HG02973 (cell line): Measurements from ENCODE around the gene KCTD21.
"Not testable (repeated sequence)": the region's sequence is repeated elsewhere in the genome, so short reads cannot be mapped to it uniquely, and the experiment has no call there.

Experiments used
- ATAC-seq: cut with Tn5 transposase; IDR thresholded peaks from one replicate; pipeline ENCODE4 v1.9.1; 2021; ENCODE audit warnings: moderate library complexity; ENCODE audit not compliant: unreplicated experiment

The KCTD21 gene

GRCh38 chr11:78179459-78180071 is 8.9 kb downstream of the KCTD21 start:
- no peak for ATAC-seq

GRCh38 chr11:78177216-78177615 is 11.2 kb downstream of the KCTD21 start:
- no peak for ATAC-seq

GRCh38 chr11:78176605-78177141 is 11.8 kb downstream of the KCTD21 start:
- ATAC-seq = no peak

DNA sequence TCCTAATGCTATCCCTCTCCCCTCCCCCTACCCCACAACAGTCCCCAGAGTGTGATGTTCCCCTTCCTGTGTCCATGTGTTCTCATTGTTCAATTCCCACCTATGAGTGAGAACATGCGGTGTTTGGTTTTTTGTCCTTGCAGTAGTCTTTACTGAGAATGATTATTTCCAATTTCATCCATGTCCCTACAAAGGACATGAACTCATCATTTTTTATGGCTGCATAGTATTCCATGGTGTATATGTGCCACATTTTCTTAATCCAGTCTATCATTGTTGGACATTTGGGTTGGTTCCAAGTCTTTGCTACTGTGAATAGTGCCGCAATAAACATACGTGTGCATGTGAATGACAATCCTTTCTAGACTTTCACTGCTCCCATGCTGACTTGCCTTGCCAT is 12.6 kb downstream of the KCTD21 start:
- not testable (repeated sequence) for ATAC-seq

DNA sequence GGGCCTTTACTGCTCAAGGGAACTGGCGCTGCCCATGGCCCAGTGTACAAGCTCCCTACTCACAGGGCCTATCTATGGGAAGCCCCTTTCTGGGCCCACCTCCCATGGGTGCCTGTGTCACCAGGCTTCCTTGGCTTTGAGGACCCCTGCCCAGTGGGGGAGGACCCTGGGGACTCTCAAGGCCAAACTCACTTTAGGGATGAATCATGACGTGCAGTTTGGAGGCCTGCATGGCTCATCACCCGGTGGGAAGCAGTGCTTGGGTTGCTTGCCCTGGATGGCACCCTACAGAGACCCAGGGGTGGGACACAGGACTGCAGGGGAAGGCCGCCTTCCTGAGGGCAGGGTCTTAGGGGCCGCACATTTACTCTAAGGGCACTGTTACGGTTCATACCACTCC is 16.5 kb downstream of the KCTD21 start:
- ATAC-seq = no peak

- no peak for ATAC-seq
These were observed 17.4 kb downstream of the KCTD21 start for GRCh38 chr11:78170874-78171549.

GRCh38 chr11:78170413-78170812 is 18.0 kb downstream of the KCTD21 start:
- no peak for ATAC-seq

DNA sequence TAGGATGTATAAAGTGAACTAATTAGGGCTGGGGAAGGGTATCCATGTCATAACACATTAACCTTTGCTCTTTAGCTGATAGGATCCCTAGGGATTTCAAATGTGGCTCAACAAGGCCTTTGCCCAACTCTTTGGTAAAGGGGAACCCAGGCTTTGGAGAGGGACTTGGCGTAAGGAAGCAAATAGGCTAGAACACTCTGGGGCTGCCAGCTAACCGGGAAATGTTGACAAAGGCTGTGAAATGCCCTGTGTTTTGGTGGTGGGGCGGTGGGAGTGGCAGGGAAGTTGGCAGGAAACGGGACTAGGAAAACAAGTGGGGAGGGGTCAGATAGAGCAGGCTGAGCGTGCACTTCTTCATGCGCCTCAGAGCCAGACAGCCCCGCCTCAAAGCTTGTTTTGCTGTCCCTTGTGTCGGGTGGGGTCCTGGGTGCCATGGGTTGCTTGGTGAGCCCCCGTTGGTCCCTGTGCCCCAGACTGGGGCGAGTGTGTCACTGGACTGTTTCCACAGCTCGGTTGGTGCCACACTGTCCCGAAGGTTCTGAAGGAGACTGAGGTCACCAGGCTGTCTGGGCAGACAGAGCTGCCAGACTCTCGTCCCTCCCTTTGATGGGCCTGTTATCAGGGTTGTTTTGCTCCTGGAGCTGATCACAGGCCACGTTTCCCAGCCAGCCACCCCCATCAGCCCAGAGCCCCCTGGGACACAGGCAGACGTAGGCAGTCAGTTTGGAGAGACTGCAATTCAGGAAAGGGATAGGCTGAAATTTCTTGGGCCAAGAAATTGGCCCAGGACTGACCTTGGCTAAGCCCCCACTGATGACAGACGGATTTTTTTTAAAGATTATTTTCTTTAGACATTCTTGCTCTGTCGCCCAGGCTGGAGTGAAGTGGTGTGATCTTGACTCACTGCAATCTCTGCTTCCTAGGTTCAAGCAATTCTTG is 19.6 kb downstream of the KCTD21 start:
- ATAC-seq = no peak

DNA sequence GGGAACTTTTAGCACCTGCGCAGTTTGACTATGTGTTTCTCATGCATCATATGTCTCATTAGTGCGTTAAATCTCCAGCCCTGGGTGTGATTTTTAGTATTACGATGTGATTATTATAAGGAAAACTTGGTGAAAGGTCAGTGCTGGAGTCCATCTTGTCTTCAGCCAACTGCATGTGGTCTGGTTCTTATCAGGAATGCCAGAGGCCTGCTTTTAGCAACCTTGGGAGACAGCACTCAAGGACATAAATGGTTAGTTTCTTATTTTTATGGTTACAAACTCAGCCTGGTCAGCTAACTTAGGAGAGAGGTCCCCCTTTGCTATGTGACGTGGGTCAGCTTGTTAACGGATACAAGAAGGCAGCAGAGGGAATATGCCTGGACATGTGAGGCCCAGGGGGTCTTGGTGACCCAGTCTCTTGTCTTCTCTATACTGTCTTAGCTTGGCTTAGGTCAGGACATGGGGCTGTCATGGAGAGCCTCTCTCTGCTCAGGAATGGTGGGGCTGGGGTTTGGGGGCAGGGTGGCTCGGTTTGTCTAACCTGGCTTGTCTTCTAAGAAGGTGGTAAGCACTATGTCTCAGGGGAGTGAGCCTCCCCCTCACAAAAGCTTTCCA is 21.5 kb downstream of the KCTD21 start:
- ATAC-seq = no peak

- no peak for ATAC-seq
These were observed 24.0 kb downstream of the KCTD21 start for GRCh38 chr11:78164471-78164870.

DNA sequence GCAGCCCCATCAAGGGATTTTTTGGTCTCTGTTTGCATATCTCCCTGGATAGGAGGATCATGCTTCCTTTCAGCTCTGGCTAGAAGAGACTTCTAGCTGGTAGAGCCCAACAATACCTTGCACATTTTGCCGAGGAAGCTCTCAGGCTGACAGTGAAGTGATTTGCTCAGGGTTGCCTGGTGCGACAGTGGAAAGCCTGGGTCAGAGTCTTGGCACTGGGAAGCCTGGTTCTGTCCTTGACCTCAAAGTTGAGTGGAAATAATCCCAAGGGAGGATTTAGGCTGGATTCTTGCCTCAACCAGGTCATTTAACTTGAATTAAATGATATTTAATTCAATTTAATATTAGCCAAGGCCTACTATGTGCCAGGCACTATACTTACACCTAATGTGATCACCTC is 24.6 kb downstream of the KCTD21 start:
- no peak for ATAC-seq

GRCh38 chr11:78161962-78162371 is 26.5 kb downstream of the KCTD21 start:
- ATAC-seq = no peak

DNA sequence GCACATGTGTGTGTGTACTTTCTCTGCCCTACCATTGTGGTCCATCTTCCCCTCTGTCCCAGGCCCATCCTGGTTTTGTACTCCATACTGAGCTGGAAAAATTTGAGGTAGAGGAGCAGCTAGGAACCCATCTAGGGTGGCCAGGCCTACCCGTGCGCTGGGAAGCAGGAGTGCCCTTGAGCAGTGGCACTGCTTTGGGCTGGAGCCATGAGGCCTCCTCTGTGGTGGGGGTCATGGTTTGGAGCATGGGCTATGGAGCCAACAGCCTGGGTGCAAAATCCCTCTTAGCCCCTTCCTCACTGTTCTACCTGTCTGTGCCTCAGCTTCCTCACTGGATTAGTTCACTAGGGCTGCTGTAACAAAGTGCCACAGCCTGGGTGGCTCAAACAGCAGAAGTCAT is 27.1 kb downstream of the KCTD21 start:
- ATAC-seq = no peak

- no peak for ATAC-seq
These were observed 27.9 kb downstream of the KCTD21 start for GRCh38 chr11:78160557-78160956.

- no peak for ATAC-seq
These were observed 29.3 kb downstream of the KCTD21 start for GRCh38 chr11:78158987-78159652.

DNA sequence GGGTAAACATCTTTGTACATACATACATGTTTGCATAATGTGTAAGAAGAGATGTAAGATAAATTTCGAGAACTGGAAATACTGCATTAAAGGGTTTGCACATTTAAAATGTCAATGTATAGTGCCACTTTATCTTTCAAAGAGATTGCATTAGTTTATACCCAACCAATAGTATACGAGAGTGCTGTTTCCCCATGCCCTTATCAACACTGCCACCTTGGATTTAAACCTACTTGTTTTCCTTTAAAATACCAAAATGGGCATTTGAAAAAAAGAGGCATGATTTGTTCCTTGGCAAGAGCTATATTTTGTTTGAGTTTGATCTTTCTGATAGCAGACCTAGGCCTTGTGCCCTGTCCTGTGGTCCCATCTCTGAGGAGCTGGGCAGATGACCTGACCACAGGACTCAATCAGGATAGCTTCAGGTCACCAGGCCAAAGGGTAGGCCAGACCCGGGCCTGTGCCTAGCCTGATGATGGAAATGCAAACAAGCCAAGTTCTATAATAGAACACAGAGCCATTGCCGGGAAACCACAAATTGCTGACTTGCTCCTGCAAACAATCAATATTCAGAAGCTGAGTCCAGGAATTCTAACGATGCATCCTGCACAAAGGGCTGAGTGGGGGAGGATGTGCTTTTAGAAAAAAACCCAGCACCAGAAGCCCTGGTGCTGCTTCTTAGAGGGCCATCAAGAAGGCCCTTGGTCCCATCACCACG is 32.1 kb downstream of the KCTD21 start:
- ATAC-seq = no peak

GRCh38 chr11:78151804-78152203 is 36.6 kb downstream of the KCTD21 start:
- no peak for ATAC-seq

GRCh38 chr11:78150754-78151153 is 37.7 kb downstream of the KCTD21 start:
- ATAC-seq = no peak

GRCh38 chr11:78150346-78150745 is 38.1 kb downstream of the KCTD21 start:
- no peak for ATAC-seq

- no peak for ATAC-seq
These were observed 38.8 kb downstream of the KCTD21 start for GRCh38 chr11:78149646-78150045.
